GM18519 (cell line): ENCODE data around the gene GNAL.

ENCODE experiments used
- ATAC-seq: cut with Tn5 transposase; IDR thresholded peaks from one replicate; pipeline ENCODE4 v1.9.1; 2021; ENCODE audit warnings: mild to moderate bottlenecking, moderate library complexity; ENCODE audit not compliant: unreplicated experiment, low FRiP score

The GNAL gene

DNA sequence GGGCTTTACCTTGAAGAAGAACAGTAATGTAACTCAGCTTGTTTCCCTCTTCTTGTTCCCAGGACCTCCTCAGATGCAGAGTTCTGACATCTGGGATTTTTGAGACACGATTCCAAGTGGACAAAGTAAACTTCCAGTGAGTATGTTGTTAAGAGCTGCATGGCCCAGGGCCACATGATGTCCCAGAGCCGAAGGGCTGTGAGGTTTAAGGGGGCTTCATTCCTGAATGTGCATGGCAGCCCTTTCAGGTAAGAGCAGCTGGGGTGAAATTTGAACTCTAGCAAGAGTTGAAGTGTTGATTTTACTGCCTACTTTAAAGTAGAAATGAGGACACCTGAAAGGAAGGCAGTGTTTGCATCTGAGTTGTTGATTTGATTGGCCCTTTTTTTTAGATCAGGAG is 175.4 kb downstream of the GNAL start:
- no peak for ATAC-seq

DNA sequence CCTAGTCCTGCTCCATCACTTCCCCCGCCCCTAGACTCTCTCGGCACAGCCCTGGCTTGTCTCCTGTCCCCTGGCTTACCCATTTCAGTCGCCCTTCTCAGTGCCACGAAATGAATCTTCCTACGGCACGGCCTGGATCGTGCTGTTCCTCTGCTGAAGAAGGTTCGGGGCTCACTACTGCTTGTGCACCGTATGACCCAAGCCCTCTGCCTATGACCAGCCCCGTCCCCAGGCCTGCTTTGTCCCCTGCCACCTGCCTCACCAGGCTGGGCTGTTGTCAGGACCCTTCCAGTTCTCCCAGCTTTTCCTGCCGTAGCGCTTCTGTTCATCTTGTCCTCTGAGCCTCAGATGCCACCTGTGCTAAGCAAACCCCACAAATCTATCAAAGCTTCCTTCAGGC is 176.0 kb downstream of the GNAL start:
- ATAC-seq = no peak

DNA sequence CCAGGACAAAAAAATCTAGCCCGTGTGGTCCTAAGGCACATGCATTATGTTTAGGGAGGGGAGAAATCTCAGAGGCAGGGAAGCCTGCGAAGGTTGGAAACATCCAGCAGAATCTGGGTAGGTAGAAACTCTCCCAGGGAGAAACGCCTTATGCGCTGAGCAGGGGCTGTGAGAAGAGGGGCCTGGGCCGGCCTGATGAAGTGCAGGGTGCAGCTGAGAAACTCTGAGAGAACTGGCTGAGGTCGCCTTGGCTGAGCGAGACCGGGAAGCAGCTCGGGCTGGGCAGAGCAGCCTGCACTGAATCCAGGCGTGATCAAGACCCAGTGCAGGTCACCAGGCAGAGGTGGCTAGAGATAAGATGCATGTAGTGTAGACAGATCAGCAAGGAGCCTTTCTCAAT is 177.3 kb downstream of the GNAL start:
- no peak for ATAC-seq

GRCh38 chr18:11866764-11867163 is 177.7 kb downstream of the GNAL start:
- ATAC-seq = no peak

DNA sequence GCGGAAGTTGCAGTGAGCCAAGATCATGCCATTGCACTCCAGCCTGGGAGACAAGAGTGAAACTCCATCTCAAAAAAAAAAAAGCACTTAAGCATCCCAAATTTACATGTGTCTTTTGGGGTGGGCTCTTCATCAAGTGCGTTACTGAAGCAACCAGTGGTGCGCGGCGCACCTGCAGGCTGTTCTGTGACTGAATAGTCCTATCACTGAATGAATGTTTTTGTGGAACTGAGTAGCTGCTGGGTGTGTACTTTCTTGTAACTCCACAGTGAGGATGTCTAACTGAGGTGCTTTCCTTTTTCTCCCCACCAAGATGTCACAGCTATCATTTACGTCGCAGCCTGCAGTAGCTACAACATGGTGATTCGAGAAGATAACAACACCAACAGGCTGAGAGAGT is 179.2 kb downstream of the GNAL start:
- ATAC-seq = no peak

GRCh38 chr18:11871501-11871900 is 182.4 kb downstream of the GNAL start:
- ATAC-seq = no peak

GRCh38 chr18:11872479-11873136 is 183.5 kb downstream of the GNAL start:
- no peak for ATAC-seq

- no peak for ATAC-seq
Observed at GRCh38 chr18:11873670-11874340, 184.7 kb downstream of the GNAL start.

DNA sequence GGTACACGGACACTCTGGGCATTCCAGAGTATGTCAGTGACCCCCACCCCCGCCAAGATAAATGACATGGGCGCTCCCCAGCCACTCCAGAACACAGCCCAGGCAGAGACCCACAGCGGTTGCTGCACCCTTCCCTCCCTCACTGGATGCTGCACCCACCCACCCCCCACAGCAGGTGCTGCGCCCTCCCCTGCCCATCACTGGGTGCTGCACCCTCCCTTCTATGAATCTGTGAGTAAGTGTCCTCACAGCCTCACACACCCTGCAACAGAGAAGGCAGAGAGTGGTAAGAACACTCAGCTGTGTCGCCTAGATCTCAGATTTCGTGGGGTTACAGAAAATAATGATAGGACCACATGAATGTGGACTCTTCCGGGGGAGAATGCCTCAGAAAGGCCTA is 185.6 kb downstream of the GNAL start:
- ATAC-seq = no peak

GRCh38 chr18:11877497-11878135 is 188.6 kb downstream of the GNAL start:
- ATAC-seq = no peak

DNA sequence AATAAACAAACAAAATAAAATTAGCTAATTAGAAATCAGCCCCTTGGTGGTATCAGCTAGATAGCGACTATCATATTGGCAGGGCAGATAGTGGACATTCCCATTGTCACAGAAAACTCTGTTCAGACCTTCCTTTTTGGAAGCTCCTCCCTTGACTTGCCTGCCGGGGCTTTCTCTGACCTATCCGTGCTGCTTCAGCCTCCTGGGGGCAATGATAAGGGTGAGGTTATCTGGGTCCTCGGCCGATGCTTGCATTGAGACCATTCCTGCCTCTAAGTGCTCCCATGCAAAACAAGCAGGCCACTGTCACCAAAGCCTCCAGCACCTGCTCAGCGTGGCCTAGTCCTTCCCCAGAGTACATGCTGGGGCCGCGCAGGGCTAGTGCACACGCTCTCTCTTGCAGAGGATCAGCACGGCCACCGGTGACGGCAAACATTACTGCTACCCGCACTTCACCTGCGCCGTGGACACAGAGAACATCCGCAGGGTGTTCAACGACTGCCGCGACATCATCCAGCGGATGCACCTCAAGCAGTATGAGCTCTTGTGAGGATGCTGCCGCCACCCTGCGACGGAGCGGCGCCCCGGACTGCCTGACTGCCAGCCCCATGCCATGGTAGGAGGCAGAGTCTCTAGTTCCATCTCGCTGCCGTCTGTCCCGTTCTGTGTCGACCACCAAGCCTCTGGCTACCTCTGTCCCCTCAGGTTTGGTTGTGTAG is 191.7 kb downstream of the GNAL start:
- ATAC-seq = no peak

GRCh38 chr18:11882636-11883035 is 193.6 kb downstream of the GNAL start:
- ATAC-seq = no peak

DNA sequence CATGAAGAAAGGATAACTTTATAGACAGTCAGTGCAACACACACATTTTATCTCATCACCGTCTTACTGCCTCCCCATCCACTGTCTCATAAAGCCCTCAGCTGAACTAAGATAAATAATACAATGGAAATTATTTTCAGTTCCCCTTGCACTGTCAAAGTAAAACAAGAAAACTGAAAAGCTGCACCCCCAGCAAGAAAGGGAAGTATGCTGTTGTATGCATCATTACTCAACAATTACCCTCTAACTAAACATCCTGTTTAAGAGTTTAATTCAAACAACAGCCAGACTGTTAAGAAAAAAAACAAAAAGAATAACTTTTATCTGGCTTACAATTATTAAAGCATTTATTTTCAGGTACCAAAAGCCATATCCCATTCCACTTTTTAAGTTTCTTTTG is 194.1 kb downstream of the GNAL start:
- ATAC-seq = peak; percentile 69

- ATAC-seq = no peak
Observed at GRCh38 chr18:11884396-11885030, 195.4 kb downstream of the GNAL start.

DNA sequence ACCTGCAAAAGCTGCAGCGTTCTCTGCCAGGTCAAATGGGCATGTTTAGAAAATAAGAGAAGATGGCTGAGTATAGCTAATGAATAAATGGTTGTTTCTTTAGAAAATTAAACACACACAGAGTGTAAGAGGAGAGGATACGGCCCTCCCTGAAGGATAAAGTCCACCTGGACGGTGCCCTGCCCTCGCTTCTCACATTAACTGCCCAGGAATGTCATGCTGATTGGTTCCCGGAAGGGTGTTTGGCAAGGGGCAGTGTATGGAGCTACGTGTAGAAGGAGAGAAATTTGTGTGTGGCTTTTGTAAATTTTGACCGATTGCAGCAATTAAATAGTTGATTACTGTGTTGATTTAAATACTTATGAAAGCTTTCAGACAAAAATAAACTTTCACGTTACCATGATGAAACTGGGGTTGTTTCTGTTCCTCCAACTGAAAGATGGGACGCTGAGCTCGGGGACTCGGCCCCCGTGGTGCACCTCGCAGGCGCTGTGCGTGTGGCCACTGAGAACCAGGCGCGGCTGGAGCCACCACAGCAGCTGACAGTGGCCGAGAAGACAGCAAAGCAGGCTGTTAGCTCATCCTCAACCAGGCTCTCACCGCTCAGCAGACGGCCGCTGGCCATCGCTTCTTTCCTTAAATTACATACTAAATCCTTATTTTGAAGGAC is 196.3 kb downstream of the GNAL start:
- ATAC-seq = no peak

GRCh38 chr18:11886577-11887110 is 197.6 kb downstream of the GNAL start:
- ATAC-seq = no peak

DNA sequence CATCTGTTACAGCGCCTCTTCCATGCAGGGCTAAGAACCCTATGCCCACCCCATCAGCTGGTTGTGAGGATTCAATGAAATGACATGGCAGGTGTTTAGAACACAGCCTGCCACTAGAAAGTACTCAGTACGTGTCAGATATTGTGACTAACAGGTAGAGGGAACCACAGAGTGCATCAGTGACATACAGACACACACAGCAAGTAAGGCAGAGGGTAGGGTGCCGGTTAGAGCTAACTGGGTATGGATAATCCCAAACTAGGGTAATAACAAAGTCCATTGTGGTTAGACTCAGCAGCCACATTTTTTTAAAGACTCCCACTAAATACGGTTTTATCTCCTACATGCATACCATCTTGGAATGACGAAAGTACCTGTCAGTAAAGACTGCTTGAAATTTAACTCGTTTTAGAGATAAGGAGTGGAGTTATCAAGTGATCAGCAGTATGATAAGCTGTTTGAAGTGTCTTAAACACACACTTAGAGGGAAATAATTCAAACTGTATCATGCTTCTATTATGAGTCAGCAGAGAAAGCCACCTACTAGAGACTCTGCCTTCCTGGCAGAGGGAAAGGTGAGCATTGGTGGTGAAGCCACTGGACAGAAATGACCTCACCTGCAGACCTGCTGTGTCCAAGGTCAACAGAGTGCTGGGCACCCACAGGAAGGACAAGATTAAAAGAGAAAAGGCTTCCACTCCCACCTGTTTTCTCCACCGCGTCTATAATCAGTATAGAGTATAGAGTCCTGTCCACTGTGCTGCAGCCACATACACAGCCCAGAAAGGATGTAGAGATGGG is 198.5 kb downstream of the GNAL start:
- no peak for ATAC-seq

- ATAC-seq = no peak
Observed at GRCh38 chr18:11888726-11889125, 199.7 kb downstream of the GNAL start.

- no peak for ATAC-seq
Observed at GRCh38 chr18:11889284-11889683, 200.2 kb downstream of the GNAL start.
